GM12891 (cell line): ENCODE results near the gene SLC8A1.

Experiments
- DNase-seq: peaks from one replicate; pipeline ENCODE4 v3.0.0; 2011; ENCODE audit warnings: low spot score; ENCODE audit not compliant: insufficient read length
- FAIRE-seq: peaks from 2 replicates; lab custom pipeline; 2011; peaks lifted over from hg19 to GRCh38; lab: Jason Lieb, UNC
- PAX5 ChIP-seq: IDR thresholded peaks from 2 replicates; pipeline ENCODE4 v1.6.1; 2011; ENCODE audit warnings: low read length, moderate library complexity, mild to moderate bottlenecking; ENCODE audit not compliant: insufficient read depth, severe bottlenecking
- POLR2A ChIP-seq: IDR thresholded peaks from 2 replicates; pipeline ENCODE4 v1.6.1; 2011; ENCODE audit warnings: low read depth, low read length, control low read depth
- POLR2AphosphoS5 ChIP-seq: IDR thresholded peaks from 2 replicates; pipeline ENCODE4 v1.6.1; 2011; ENCODE audit warnings: low read depth, low read length, control low read depth
- POU2F2 ChIP-seq: IDR thresholded peaks from 2 replicates; pipeline ENCODE4 v1.6.1; 2011; ENCODE audit warnings: low read depth, mild to moderate bottlenecking, control low read depth, low read length, moderate library complexity
- SPI1 ChIP-seq: IDR thresholded peaks from 2 replicates; pipeline ENCODE4 v1.6.1; 2011; ENCODE audit warnings: low read depth, low read length, control low read depth
- TAF1 ChIP-seq: IDR thresholded peaks from 2 replicates; pipeline ENCODE4 v1.6.1; 2011; ENCODE audit warnings: low read depth, low read length, control low read depth

SLC8A1 gene

GRCh38 chr2:40483549-40484243, 31.8 kb upstream of the SLC8A1 start:
- DNase-seq = no peak
- no peak for FAIRE-seq
- TF ChIP-seq PAX5 = no peak
- no peak for TF ChIP-seq POLR2A

- TF ChIP-seq PAX5 (no peak), TAF1 (no peak), POLR2A (no peak), POLR2AphosphoS5 (no peak), SPI1 (no peak), POU2F2 (no peak)
- FAIRE-seq (no peak), DNase-seq (no peak)
Measured at GRCh38 chr2:40480596-40480995, 28.7 kb upstream of the SLC8A1 start.

- DNase-seq (no peak), FAIRE-seq (no peak)
Measured at GRCh38 chr2:40480073-40480472, 28.2 kb upstream of the SLC8A1 start.

GRCh38 chr2:40477361-40477760, 25.5 kb upstream of the SLC8A1 start:
- FAIRE-seq = no peak
- TF ChIP-seq PAX5 = no peak
- no peak for TF ChIP-seq POLR2A
- TF ChIP-seq POU2F2 = no peak
- no peak for DNase-seq

More at GRCh38 chr2:40480073-40480472, 28.2 kb upstream of the SLC8A1 start:
- TF ChIP-seq POLR2AphosphoS5 (no peak), PAX5 (no peak), TAF1 (no peak), POU2F2 (no peak), SPI1 (no peak), POLR2A (no peak)

- TF ChIP-seq TAF1 (no peak), PAX5 (no peak), POLR2A (no peak), POLR2AphosphoS5 (no peak), SPI1 (no peak), POU2F2 (no peak)
- no peak for DNase-seq
- no peak for FAIRE-seq
Measured at GRCh38 chr2:40476436-40476835, 24.5 kb upstream of the SLC8A1 start.

GRCh38 chr2:40474306-40474705, 22.4 kb upstream of the SLC8A1 start:
- DNase-seq (no peak), FAIRE-seq (no peak)
- TF ChIP-seq SPI1 (no peak), POU2F2 (no peak), POLR2AphosphoS5 (no peak), POLR2A (no peak), PAX5 (no peak), TAF1 (no peak)

GRCh38 chr2:40471866-40472265, 20.0 kb upstream of the SLC8A1 start:
- FAIRE-seq = no peak
- TF ChIP-seq POLR2AphosphoS5 = no peak
- TF ChIP-seq TAF1 = no peak
- no peak for TF ChIP-seq POLR2A
- TF ChIP-seq SPI1 = no peak
- TF ChIP-seq PAX5 = no peak
- no peak for TF ChIP-seq POU2F2
- DNase-seq = no peak

GRCh38 chr2:40470822-40471813, 19.2 kb upstream of the SLC8A1 start:
- DNase-seq (no peak), FAIRE-seq (no peak)
- TF ChIP-seq SPI1 (no peak), POU2F2 (no peak), POLR2A (no peak), TAF1 (no peak), POLR2AphosphoS5 (no peak)

GRCh38 chr2:40466935-40467572, 15.2 kb upstream of the SLC8A1 start:
- FAIRE-seq = no peak

More at GRCh38 chr2:40466935-40467572, 15.2 kb upstream of the SLC8A1 start:
- TF ChIP-seq PAX5 (no peak), TAF1 (no peak), POU2F2 (no peak), SPI1 (no peak), POLR2AphosphoS5 (no peak), POLR2A (no peak)
- DNase-seq = no peak
